GM12892 (cell line): ENCODE measurements around the gene KAT6B.

ENCODE experiments used
- POLR2A ChIP-seq: IDR thresholded peaks from 2 replicates; pipeline ENCODE4 v1.6.1; 2011; ENCODE audit warnings: low read depth, low read length, control low read depth
- POLR2AphosphoS5 ChIP-seq: IDR thresholded peaks from 2 replicates; pipeline ENCODE4 v1.6.1; 2011; ENCODE audit warnings: low read depth, low read length, control low read depth

DNA sequence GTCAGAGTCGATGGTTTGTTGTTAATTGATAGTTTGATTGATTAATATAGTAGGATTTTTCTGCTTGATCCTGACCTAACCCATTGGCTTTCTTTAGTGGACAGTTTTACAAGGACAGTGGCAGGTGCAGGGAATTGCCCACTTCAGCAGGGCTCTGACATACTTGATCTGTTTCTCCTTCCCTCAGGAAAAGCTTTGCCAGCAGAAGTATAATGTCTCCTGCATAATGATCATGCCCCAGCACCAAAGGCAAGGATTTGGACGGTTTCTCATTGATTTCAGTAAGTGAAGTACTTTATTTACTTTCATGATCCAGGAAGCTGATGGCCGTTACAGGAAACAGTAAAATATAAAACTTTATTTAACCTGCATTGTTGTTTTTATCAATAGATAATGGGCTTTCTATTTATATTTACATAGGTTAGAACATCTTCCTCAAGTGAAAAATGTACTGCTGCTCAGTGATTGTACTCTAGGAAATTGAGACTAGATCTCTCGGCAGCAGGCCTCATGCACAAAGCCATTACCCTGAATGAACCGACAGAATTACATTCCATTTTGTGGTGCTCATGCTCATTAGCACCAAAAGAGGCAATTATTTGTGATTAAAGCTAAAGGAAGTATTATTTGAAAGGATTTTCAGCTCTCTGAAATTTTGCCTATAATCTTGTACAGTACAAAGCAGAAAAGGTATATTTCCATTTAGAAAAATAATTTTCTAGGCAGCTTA is 162.6 kb downstream of the KAT6B start:
- TF ChIP-seq POLR2AphosphoS5 (no peak), POLR2A (no peak)
